H1 (cell line): Measurements from ENCODE around the gene LDLR. TPM values are rescaled to one million over a fixed set of nuclear protein-coding genes. Genes with fewer than 3 reads are reported as not detected.

Source experiments
- CTCF ChIA-PET: fragments of 300-600 bp; sonication (Branson Sonifier 250); formaldehyde crosslinking; loops from one replicate; lab custom pipeline; 2021; ENCODE audit not compliant: partially characterized antibody; lab: Charles Lee
- POLR2A ChIA-PET: fragments of 300-600 bp; sonication (Branson Sonifier 250); formaldehyde crosslinking; loops from one replicate; lab custom pipeline; 2021; ENCODE audit warnings: inconsistent platforms; ENCODE audit not compliant: partially characterized antibody; lab: Charles Lee
- DNase-seq, 2 experiments: peaks; one replicate each; pipeline versions ENCODE4 v3.0.0 to v3.0.0-alpha.2; 2010 to 2022; ENCODE audit warnings: low spot score in 2 of 2, low read depth in 1 of 2, mixed read lengths in 1 of 2
- FAIRE-seq: peaks from 2 replicates; lab custom pipeline; 2011; peaks lifted over from hg19 to GRCh38; lab: Jason Lieb, UNC
- H2AFZ ChIP-seq: 2 replicates; pipeline ENCODE4 v1.8.1; 2012; ENCODE audit warnings: low read length, inconsistent platforms
- H2AK5ac ChIP-seq: 2 replicates; pipeline ENCODE4 v1.6.1; 2013; ENCODE audit warnings: low read depth, low read length
- H2BK120ac ChIP-seq: replicated peaks from 2 replicates; pipeline ENCODE3; 2013; ENCODE audit warnings: low read depth, low read length, inconsistent platforms
- H2BK12ac ChIP-seq: 2 replicates; pipeline ENCODE4 v1.6.1; 2013; ENCODE audit warnings: low read depth, low read length
- H2BK15ac ChIP-seq: 2 replicates; pipeline ENCODE4 v1.6.1; 2013; ENCODE audit warnings: low read length
- H2BK20ac ChIP-seq: 2 replicates; pipeline ENCODE4 v1.6.1; 2013; ENCODE audit warnings: low read length
- H2BK5ac ChIP-seq: 2 replicates; pipeline ENCODE4 v1.6.1; 2013; ENCODE audit warnings: low read depth, low read length
- H3K14ac ChIP-seq: 2 replicates; pipeline ENCODE4 v1.6.1; 2013; ENCODE audit warnings: inconsistent platforms; ENCODE audit not compliant: insufficient read length
- H3K18ac ChIP-seq: 2 replicates; pipeline ENCODE4 v1.6.1; 2013; ENCODE audit warnings: low read length; ENCODE audit errors: extremely low read depth
- H3K23ac ChIP-seq: 2 replicates; pipeline ENCODE4 v1.6.1; 2013; ENCODE audit warnings: inconsistent platforms; ENCODE audit not compliant: insufficient read length
- H3K23me2 ChIP-seq: 2 replicates; pipeline ENCODE4 v1.6.1; 2013; ENCODE audit warnings: low read depth, low read length
- H3K27ac ChIP-seq: 2 replicates; pipeline ENCODE4 v1.6.1; 2011; ENCODE audit warnings: low read depth, low read length, inconsistent platforms
- H3K27me3 ChIP-seq, 4 experiments: replicated peaks in 1 of 4; 1 replicate in 1 of 4; 2 replicates in 3 of 4; pipeline versions ENCODE4 v1.6.1 to v1.8.1; 2011 to 2013; ENCODE audit warnings: low read length in 3 of 4, mild to moderate bottlenecking in 3 of 4, inconsistent platforms in 2 of 4, mixed read lengths in 2 of 4, moderate library complexity in 1 of 4; ENCODE audit not compliant: control insufficient read depth in 3 of 4, insufficient read depth in 3 of 4; ENCODE audit errors: extremely low read depth in 1 of 4
- H3K36me3 ChIP-seq, 4 experiments: 2 replicates each; pipeline versions ENCODE4 v1.6.1 to v1.8.1; 2011 to 2013; ENCODE audit warnings: mild to moderate bottlenecking in 4 of 4, low read length in 3 of 4, moderate library complexity in 2 of 4, control low read depth in 1 of 4, inconsistent platforms in 1 of 4; ENCODE audit not compliant: insufficient read depth in 4 of 4, control insufficient read depth in 2 of 4
- H3K4ac ChIP-seq: replicated peaks from 2 replicates; pipeline ENCODE3; 2013; ENCODE audit warnings: low read length, low read depth, mixed read lengths, inconsistent platforms; ENCODE audit not compliant: insufficient read length
- H3K4me1 ChIP-seq, 4 experiments: replicated peaks in 1 of 4; 1 replicate in 1 of 4; 2 replicates in 3 of 4; pipeline versions ENCODE4 v1.6.1 to v1.8.1; 2011 to 2013; ENCODE audit warnings: low read length in 3 of 4, inconsistent platforms in 2 of 4, mixed read lengths in 1 of 4; ENCODE audit not compliant: insufficient read depth in 4 of 4, control insufficient read depth in 3 of 4
- H3K4me2 ChIP-seq, 2 experiments: 2 replicates each; pipeline versions ENCODE4 v1.6.1 to v1.8.1; 2011 to 2013; ENCODE audit warnings: low read depth in 2 of 2, low read length in 2 of 2, control low read depth in 1 of 2, inconsistent platforms in 1 of 2, mild to moderate bottlenecking in 1 of 2; ENCODE audit not compliant: insufficient read depth in 1 of 2
- H3K4me3 ChIP-seq, 4 experiments: fragments of 200-600, 300-600 bp in 1 of 4; sonication (generic), shearing (Covaris generic), sonication (Bioruptor Twin) in 1 of 4; 2 replicates each; pipeline versions ENCODE4 v1.5.1 to v1.8.1; 2011 to 2016; ENCODE audit warnings: low read length in 4 of 4, low read depth in 3 of 4, control low read depth in 2 of 4, inconsistent platforms in 2 of 4, mild to moderate bottlenecking in 2 of 4, mixed read lengths in 1 of 4, moderate library complexity in 1 of 4; ENCODE audit not compliant: insufficient read depth in 2 of 4; ENCODE audit errors: extremely low read depth in 1 of 4
- H3K56ac ChIP-seq: replicated peaks from 2 replicates; pipeline ENCODE3; 2013; ENCODE audit warnings: low read depth, mild to moderate bottlenecking, mixed read lengths, low read length, inconsistent platforms; ENCODE audit not compliant: insufficient read length
- H3K79me1 ChIP-seq: 2 replicates; pipeline ENCODE4 v1.6.1; 2013; ENCODE audit warnings: low read depth, low read length, control low read depth
- H3K79me2 ChIP-seq, 2 experiments: 2 replicates each; pipeline versions ENCODE4 v1.6.1 to v1.8.1; 2012 to 2013; ENCODE audit warnings: low read length in 2 of 2, mild to moderate bottlenecking in 2 of 2, inconsistent platforms in 1 of 2; ENCODE audit not compliant: insufficient read depth in 2 of 2, control insufficient read depth in 1 of 2
- H3K9ac ChIP-seq, 4 experiments: replicated peaks in 1 of 4; 1 replicate in 1 of 4; 2 replicates in 3 of 4; pipeline versions ENCODE4 v1.6.1 to v1.8.1; 2011 to 2013; ENCODE audit warnings: low read depth in 3 of 4, low read length in 3 of 4, control low read depth in 2 of 4, mild to moderate bottlenecking in 2 of 4, moderate library complexity in 2 of 4, inconsistent platforms in 1 of 4; ENCODE audit errors: extremely low read depth in 1 of 4
- H3K9me3 ChIP-seq, 2 experiments: 2 replicates each; pipeline versions ENCODE4 v1.6.1 to v1.8.1; 2012 to 2013; ENCODE audit warnings: mild to moderate bottlenecking in 2 of 2, moderate library complexity in 2 of 2, control low read depth in 1 of 2, inconsistent platforms in 1 of 2, low read depth in 1 of 2, low read length in 1 of 2, mixed read lengths in 1 of 2; ENCODE audit not compliant: insufficient read depth in 2 of 2
- H4K20me1 ChIP-seq, 2 experiments: replicated peaks in 1 of 2; 2 replicates each; pipeline versions ENCODE3 to v1.8.1; 2011 to 2013; ENCODE audit warnings: inconsistent platforms in 2 of 2, low read length in 2 of 2, mild to moderate bottlenecking in 1 of 2; ENCODE audit not compliant: insufficient read depth in 2 of 2, control insufficient read depth in 1 of 2
- H4K5ac ChIP-seq: 2 replicates; pipeline ENCODE4 v1.6.1; 2013; ENCODE audit warnings: low read length, low read depth, mixed read lengths, inconsistent platforms; ENCODE audit not compliant: insufficient read length
- H4K8ac ChIP-seq: 2 replicates; pipeline ENCODE4 v1.8.0; 2013; ENCODE audit warnings: mild to moderate bottlenecking, moderate library complexity, low read length, inconsistent platforms; ENCODE audit not compliant: insufficient read depth; ENCODE audit errors: extremely low read depth
- H4K91ac ChIP-seq: replicated peaks from 2 replicates; pipeline ENCODE3; 2013; ENCODE audit warnings: low read length, mixed read lengths, inconsistent platforms; ENCODE audit not compliant: insufficient read length
- SIRT6 ChIP-seq: IDR thresholded peaks from one replicate; pipeline ENCODE4 v1.7.1; 2012; ENCODE audit warnings: low read length, inconsistent platforms
- WGBS, 2 experiments: shearing (Covaris generic) in 1 of 2; methylation state at CpG; one replicate each; pipeline versions ENCODE4 v1.1.6 to v1.1.7; 2013 to 2015; ENCODE audit warnings: low lambda C conversion rate in 2 of 2, mixed read lengths in 2 of 2, inconsistent platforms in 1 of 2, low coverage in 1 of 2, missing lambda C conversion rate in 1 of 2; ENCODE audit not compliant: insufficient replicate concordance in 2 of 2, insufficient coverage in 1 of 2, insufficient read length in 1 of 2; ENCODE audit errors: extremely low coverage in 1 of 2, missing lambda C conversion rate in 1 of 2; 5-methylcytosine and 5-hydroxymethylcytosine counted together
- polyA plus RNA-seq, 7 experiments: library from polyadenylated mRNA; depleted of rRNA in 3 of 7; stranded (reverse) in 5 of 7; unstranded in 2 of 7; fragments of >200 nt in 5 of 7; fragments of 200-250 nt in 2 of 7; gene quantifications; 1 replicate in 5 of 7; 2 replicates in 1 of 7; 4 replicates in 1 of 7; pipeline versions ENCODE4 v1.2.1 to v1.2.3, GENCODE V29; 2011 to 2013; ENCODE audit warnings: missing spikeins in 2 of 7, mixed read lengths in 2 of 7
- total RNA-seq: library from RNA; stranded (reverse); fragmentation: NEBNext Ultra II Directional; extraction: Animal tissue kit (Norgen Biotek cat#: 25700); gene quantifications from 2 replicates; pipeline ENCODE4 v1.2.1, GENCODE V29; 2021

LDLR gene
- total and polyA plus RNA-seq, 2 of the 8 experiments (the other 6 are each of a cell fraction or from before 2014, with no cell fraction given), result 70.1 to 118 TPM

DNA sequence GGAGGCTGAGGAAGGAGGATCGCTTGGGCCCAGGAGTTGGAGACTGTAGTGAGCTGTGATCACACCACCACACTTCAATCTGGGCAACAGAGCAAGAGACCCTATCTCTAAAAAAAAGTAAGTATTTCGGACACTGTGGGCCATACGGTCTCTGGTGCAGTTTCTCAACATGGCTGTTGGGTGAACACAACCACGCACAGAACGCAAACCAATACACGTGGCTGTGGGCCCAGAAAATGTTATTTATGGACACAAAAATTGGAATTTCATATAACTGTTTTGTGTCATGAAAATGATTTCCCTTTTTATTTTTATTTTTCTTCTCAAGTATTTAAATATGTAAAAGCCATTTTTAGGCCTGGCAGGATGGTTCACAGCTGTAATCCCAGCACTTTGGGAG lies 19.5 kb downstream of the LDLR start:
- no peak overlapping the region for H2BK20ac ChIP-seq
- H4K8ac ChIP-seq, result no peak overlapping the region
- H3K36me3 ChIP-seq, result peaks cover 57 to 95% (median 83%) of the 10 kb centered on the region in 4 experiments
- H3K56ac ChIP-seq, result no peak overlapping the region
- no peak overlapping the region for H3K23ac ChIP-seq
- H3K23me2 ChIP-seq, result no peaks in the 10 kb centered on the region
- DNase-seq (no peak), FAIRE-seq (no peak)
- no peak overlapping the region for H2BK120ac ChIP-seq
- H3K4ac ChIP-seq, result no peak overlapping the region
- H3K79me2 ChIP-seq, result peaks cover 0 to 6% of the 10 kb centered on the region in 2 experiments; a peak in 2 of 4 replicates
- no peak overlapping the region for H2BK12ac ChIP-seq
- ChIA-PET POLR2A (interaction anchor here (0.6 kb wide), 2 partner anchors 12 to 801 kb away, joined by 3 read pairs; no protein-coding TSS in a partner anchor), CTCF (interaction anchor here (1.0 to 1.1 kb wide), 3 partner anchors 13 to 126 kb away, joined by 3 read pairs; no protein-coding TSS in a partner anchor)
- no peak overlapping the region for H4K5ac ChIP-seq
- no peak overlapping the region for H3K14ac ChIP-seq
- no peak overlapping the region for H3K9ac ChIP-seq
- H3K9me3 ChIP-seq, result no peaks in the 10 kb centered on the region
- H4K91ac ChIP-seq, result no peak overlapping the region
- H2AK5ac ChIP-seq, result no peak overlapping the region
- H3K27me3 ChIP-seq, result no peaks in the 10 kb centered on the region
- H3K79me1 ChIP-seq, result peaks cover 4% of the 10 kb centered on the region; the same call in 1 of the 2 replicates
- H3K4me2 ChIP-seq, result no peak overlapping the region
- H3K4me1 ChIP-seq, result no peaks in the 10 kb centered on the region; a peak in 1 of 7 replicates
- no peak overlapping the region for H2AFZ ChIP-seq
- no peak overlapping the region for H3K27ac ChIP-seq
- H2BK5ac ChIP-seq, result no peak overlapping the region
- H4K20me1 ChIP-seq, result peaks cover 8 to 31% of the 10 kb centered on the region in 2 experiments
- no peak overlapping the region for H3K4me3 ChIP-seq
- no peak overlapping the region for H3K18ac ChIP-seq
- H2BK15ac ChIP-seq, result no peak overlapping the region
- WGBS, 2 experiments, result 95% methylated on average over 6 of the region's 6 CpGs; no CpG with 5 or more reads in 1 of the 2 experiments
- no peak for TF ChIP-seq SIRT6
